Measurements from ENCODE around the gene LDB2. TPM values are rescaled to one million over a fixed set of nuclear protein-coding genes. Genes with fewer than 3 reads are reported as not detected.

LDB2 gene
- polyA plus RNA-seq, 3 donors = not detected

GRCh38 chr4:16833722-16834121 lies 64.7 kb downstream of the LDB2 start:
- no peak overlapping the region for H3K4me3 Mint-ChIP-seq
- Histone ChIP-seq H3K27me3 (ENCODE audit: control insufficient read depth in 2 of 2, insufficient read depth in 2 of 2, low read length in 2 of 2) (no peaks in the 10 kb centered on the region), H3K27ac (ENCODE audit: low read depth in 1 of 2, low read length in 2 of 2) (no peak overlapping the region), H3K9ac (ENCODE audit: insufficient read depth, low read length, poor library complexity, severe bottlenecking) (no peak overlapping the region), H3K36me3 (replicated peaks in 1 of 2; ENCODE audit: control insufficient read depth in 1 of 2, insufficient read depth in 2 of 2, low read length in 2 of 2) (no peaks in the 10 kb centered on the region), H4K20me1 (ENCODE audit: insufficient read depth, low read length) (no peaks in the 10 kb centered on the region), H3K4me3 (replicated peaks in 1 of 3; ENCODE audit: low read depth in 2 of 3, low read length in 3 of 3) (no peak overlapping the region), H3K4me1 (ENCODE audit: control insufficient read depth in 1 of 2, insufficient read depth in 2 of 2, low read length in 2 of 2) (no peaks in the 10 kb centered on the region), H2AFZ (ENCODE audit: insufficient read depth, low read depth, low read length, poor library complexity, severe bottlenecking) (no peak overlapping the region), H3K9me3 (replicated peaks in 1 of 2; ENCODE audit: control insufficient read depth in 1 of 2, insufficient read depth in 1 of 2, low read length in 2 of 2) (no peaks in the 10 kb centered on the region), H3K79me2 (ENCODE audit: insufficient read depth, low read length) (no peaks in the 10 kb centered on the region), H3K4me2 (replicated peaks; ENCODE audit: extremely low read depth, low read length, poor library complexity, severe bottlenecking) (no peak overlapping the region)
- H3K27ac Mint-ChIP-seq = peak overlapping the region in 1 of 7 donors; percentile 42
- intact Hi-C loops (cut with micrococcal nuclease) = no loop called here
- no peak for DNase-seq
- no peaks in the 10 kb centered on the region for H3K4me1 Mint-ChIP-seq
- peaks cover 0 to 4% (median 0%) of the 10 kb centered on the region in 7 donors for H3K9me3 Mint-ChIP-seq
- 84% methylated on average over 4 of the region's 4 CpGs for WGBS (ENCODE audit: insufficient coverage)
- peaks cover 1 to 6% (median 1%) of the 10 kb centered on the region in 3 donors for H3K27me3 Mint-ChIP-seq (ENCODE audit: low read depth in 3 of 3)
- H3K36me3 Mint-ChIP-seq = no peaks in the 10 kb centered on the region
- TF ChIP-seq, protein P1, sequence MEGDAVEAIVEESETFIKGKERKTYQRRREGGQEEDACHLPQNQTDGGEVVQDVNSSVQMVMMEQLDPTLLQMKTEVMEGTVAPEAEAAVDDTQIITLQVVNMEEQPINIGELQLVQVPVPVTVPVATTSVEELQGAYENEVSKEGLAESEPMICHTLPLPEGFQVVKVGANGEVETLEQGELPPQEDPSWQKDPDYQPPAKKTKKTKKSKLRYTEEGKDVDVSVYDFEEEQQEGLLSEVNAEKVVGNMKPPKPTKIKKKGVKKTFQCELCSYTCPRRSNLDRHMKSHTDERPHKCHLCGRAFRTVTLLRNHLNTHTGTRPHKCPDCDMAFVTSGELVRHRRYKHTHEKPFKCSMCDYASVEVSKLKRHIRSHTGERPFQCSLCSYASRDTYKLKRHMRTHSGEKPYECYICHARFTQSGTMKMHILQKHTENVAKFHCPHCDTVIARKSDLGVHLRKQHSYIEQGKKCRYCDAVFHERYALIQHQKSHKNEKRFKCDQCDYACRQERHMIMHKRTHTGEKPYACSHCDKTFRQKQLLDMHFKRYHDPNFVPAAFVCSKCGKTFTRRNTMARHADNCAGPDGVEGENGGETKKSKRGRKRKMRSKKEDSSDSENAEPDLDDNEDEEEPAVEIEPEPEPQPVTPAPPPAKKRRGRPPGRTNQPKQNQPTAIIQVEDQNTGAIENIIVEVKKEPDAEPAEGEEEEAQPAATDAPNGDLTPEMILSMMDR (IDR thresholded peaks at IDR 0.05) = no peak

GRCh38 chr4:16830081-16830480 lies 68.4 kb downstream of the LDB2 start:
- no CpG with 5 or more reads among the region's 3 CpGs for WGBS (ENCODE audit: insufficient coverage)
- Mint-ChIP-seq H3K4me3 (no peak overlapping the region), H3K27ac (no peak overlapping the region), H3K27me3 (ENCODE audit: low read depth in 3 of 3) (peaks cover 1 to 5% (median 1%) of the 10 kb centered on the region in 3 donors), H3K36me3 (no peaks in the 10 kb centered on the region), H3K9me3 (peaks cover 0 to 4% (median 0%) of the 10 kb centered on the region in 7 donors), H3K4me1 (no peaks in the 10 kb centered on the region)
- no peak for DNase-seq
- intact Hi-C loops (cut with micrococcal nuclease) = no loop called here
- H3K4me3 ChIP-seq (replicated peaks in 1 of 3; ENCODE audit: low read depth in 2 of 3, low read length in 3 of 3) = no peak overlapping the region
- TF ChIP-seq, protein P1 (IDR thresholded peaks at IDR 0.05) = no peak
- no peak overlapping the region for H3K27ac ChIP-seq (ENCODE audit: low read depth in 1 of 2, low read length in 2 of 2)
- no peaks in the 10 kb centered on the region for H3K79me2 ChIP-seq (ENCODE audit: insufficient read depth, low read length)
- no peaks in the 10 kb centered on the region for H3K36me3 ChIP-seq (replicated peaks in 1 of 2; ENCODE audit: control insufficient read depth in 1 of 2, insufficient read depth in 2 of 2, low read length in 2 of 2)
- no peak overlapping the region for H3K9ac ChIP-seq (ENCODE audit: insufficient read depth, low read length, poor library complexity, severe bottlenecking)
- no peak overlapping the region for H2AFZ ChIP-seq (ENCODE audit: insufficient read depth, low read depth, low read length, poor library complexity, severe bottlenecking)
- H4K20me1 ChIP-seq (ENCODE audit: insufficient read depth, low read length) = no peaks in the 10 kb centered on the region
- H3K9me3 ChIP-seq (replicated peaks in 1 of 2; ENCODE audit: control insufficient read depth in 1 of 2, insufficient read depth in 1 of 2, low read length in 2 of 2) = no peaks in the 10 kb centered on the region
- H3K4me2 ChIP-seq (replicated peaks; ENCODE audit: extremely low read depth, low read length, poor library complexity, severe bottlenecking) = no peak overlapping the region
- no peaks in the 10 kb centered on the region for H3K4me1 ChIP-seq (ENCODE audit: control insufficient read depth in 1 of 2, insufficient read depth in 2 of 2, low read length in 2 of 2)
- H3K27me3 ChIP-seq (ENCODE audit: control insufficient read depth in 2 of 2, insufficient read depth in 2 of 2, low read length in 2 of 2) = no peaks in the 10 kb centered on the region

Measured in CD14-positive monocyte (primary cell).